Putamen (tissue), 1 donor: ENCODE results near the gene ACOX3.
"Not testable (repeated sequence)": the region's sequence is repeated elsewhere in the genome, so short reads cannot be mapped to it uniquely, and the experiment has no call there.

Source experiments
- DNase-seq: peaks from one replicate; pipeline ENCODE4 v3.0.0-alpha.2; 2016; ENCODE audit warnings: low spot score

ACOX3 gene

DNA sequence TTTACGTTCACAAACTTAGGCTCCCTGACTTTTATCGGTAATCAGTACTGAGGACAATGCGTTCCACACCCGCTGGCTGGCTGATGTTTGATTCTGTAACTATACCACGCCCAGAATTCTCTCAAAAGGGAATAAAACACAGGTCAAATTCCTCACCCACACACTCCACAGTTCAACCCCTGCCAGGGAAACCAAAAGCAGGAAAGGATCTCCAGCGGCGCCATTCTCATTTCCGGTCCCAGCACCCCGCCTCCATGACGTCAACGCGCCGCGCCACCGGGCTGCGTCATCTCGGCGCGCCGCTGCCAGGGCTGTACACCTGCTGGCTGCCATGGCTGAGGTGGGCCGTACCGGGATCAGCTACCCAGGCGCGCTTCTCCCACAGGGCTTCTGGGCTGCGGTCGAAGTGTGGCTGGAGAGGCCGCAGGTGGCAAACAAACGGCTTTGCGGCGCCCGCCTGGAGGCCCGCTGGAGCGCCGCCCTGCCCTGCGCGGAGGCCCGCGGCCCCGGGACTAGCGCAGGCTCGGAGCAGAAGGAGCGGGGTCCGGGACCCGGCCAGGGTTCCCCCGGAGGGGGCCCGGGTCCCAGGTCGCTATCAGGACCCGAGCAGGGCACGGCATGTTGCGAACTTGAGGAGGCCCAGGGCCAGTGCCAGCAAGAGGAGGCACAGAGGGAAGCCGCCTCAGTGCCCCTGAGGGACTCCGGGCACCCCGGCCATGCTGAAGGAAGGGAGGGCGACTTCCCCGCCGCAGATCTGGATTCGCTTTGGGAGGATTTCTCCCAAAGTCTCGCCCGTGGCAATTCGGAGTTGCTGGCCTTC is at the start of gene ACOX3, which contains the start of gene TRMT44:
Gene ACOX3 (minus strand): TSS at position 232 of the 820 bp plus-strand sequence. CDS start 24,202 bp downstream, outside the sequence.
Gene TRMT44 (plus strand): TSS at position 286 of the 820 bp plus-strand sequence. CDS start 46 bp downstream, at position 332.
- DNase-seq, result peak; percentile 88

DNA sequence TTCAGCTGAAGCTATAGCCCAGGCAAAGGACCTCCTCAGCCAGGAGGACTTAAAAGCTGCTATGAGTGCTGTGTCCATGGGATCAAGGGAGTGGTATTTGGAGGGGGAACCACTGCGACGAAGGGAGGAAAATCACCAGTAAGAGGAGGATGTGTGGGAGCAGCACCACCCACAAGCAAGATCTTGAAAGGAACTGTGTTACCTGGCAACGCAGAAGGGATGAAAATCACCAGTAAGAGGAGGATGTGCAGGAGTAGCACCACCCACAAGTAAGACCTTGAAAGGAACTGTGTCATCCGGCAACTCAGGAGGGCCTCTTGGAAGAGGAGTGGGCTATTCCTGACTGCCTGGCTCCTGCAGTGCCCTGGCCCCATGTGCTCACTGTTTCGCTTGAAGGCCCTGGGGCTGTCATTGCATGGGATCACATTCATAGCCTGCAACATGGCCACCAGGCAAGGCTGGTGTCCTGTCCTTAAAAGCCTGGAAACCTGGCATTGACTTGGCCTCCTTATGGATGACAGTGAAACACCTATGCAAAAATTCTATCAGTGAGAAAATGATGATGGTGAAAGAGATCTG is 48.4 kb upstream of the ACOX3 start:
- DNase-seq, result peak; percentile 71

DNA sequence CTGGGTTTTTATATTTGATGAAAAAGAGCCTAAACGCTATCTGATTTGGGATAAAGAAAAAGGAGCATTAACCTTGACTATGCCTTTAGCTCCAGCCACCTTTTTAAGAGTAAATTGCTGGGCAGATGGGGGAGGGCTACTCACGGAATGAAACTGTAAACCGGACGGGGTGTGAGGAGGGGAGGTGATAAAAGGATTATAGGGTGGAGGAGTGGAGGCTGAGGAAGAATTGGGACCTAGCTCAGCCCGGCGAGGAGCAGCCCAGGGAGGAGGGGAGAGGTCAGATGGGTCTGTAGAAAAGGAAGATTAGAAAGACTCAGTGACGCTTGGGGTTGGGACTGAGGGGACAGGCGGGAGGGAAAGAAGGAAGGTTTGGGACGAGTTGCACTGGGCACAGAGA is 46.1 kb upstream of the ACOX3 start:
- not testable (repeated sequence) for DNase-seq

DNA sequence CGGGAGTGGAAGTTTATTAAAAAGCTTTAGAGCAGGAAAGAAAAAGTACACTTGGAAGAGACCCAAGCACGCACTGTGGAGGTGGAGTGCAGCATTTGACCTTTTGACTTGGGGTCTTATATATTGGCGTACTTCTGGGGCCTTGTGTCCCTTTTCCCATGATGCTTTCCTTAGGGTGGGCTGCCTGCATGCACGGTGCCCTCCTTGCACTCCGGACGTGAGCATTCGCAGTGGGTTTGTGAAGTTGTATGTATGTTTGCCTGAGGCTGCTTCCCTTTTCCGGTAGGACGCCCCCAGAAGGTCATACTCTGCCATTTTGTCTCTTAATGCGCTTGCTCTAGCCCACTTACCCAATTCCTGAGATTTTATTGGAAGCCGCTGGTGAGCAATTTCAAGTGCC is 39.7 kb upstream of the ACOX3 start:
- no peak for DNase-seq

DNA sequence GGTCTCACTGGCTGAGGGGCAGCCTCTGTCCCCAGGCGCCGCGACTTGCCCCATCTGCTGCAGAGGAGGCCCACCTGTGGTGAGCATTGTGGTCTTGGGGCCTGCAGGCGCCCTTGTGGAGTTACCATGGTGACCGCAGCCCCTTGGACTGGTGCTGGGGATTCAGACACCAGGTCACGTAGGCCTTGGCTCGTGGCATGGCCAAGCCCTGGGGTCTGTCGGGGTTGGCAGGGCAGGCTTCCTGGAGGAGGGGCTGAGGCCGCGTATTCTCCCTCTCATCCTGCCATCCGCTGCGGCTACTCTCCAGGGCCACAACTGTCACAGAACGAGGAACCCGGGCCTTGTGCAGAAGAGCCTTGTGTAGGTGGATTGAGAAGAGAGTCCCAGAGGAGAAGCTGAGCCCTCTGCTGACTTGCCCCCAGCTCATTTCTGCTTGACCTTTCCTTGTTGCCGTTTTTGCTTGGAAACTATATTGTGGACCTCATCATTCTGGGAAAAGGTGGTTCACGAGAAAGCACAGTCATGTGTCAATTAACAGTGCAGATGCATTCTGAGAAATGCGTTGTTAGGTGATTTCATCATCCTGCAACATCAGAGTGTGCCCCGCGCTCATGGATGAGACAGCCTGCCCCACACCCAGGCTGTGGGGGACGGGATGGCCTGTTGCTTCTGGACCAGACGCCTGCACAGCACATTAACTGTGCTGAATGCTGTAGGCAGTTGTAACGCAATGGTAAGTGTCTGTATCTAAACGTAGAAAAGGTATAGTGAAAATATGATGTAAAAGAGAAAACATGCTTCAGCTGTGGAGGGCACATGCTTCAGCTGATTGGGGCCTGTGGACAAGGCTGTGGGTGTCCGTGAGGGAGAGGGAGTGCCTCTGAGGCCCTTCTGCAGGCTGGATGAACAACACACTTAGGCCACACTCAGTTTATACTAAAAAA is 38.5 kb upstream of the ACOX3 start:
- DNase-seq, result no peak

DNA sequence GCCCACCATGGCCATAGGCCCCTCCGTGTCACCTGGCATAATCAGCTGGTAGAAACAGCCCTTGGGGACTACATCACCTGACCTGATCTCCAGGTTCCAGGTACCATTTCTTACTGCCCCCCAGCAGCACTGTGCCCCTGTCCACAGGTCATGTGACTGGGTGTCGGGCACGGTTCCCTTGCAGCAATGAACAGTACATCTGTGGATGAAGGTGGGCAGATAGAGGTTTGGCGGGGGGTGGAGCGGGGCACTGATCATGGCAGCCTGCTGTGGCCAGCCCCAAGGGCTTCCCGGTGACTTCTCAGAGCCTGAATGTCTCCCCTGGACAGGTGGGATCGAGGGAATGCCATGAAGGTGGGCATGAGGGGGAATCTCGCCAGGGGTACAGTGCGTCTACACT is 37.8 kb upstream of the ACOX3 start:
- no peak for DNase-seq

DNA sequence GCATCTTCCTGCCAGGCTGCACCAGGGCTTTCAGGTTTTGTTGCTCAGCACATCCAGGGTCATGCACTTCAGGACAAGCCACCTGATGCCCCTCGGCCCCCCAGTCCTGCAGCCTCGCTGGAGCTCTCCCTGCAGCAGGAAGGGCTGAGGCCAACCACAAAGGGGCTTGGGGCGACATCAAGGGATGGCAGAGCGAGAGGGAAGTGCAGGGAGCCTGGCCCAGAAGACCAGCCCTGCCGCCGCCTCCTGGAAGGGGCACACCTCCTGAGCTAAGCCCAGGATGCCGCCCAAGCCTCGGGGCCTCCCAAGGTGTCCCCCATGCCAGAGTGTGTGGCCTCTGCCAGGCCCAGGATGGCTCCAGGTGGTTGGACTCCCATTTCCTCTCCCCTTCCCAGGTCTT is 37.2 kb upstream of the ACOX3 start:
- DNase-seq, result no peak

DNA sequence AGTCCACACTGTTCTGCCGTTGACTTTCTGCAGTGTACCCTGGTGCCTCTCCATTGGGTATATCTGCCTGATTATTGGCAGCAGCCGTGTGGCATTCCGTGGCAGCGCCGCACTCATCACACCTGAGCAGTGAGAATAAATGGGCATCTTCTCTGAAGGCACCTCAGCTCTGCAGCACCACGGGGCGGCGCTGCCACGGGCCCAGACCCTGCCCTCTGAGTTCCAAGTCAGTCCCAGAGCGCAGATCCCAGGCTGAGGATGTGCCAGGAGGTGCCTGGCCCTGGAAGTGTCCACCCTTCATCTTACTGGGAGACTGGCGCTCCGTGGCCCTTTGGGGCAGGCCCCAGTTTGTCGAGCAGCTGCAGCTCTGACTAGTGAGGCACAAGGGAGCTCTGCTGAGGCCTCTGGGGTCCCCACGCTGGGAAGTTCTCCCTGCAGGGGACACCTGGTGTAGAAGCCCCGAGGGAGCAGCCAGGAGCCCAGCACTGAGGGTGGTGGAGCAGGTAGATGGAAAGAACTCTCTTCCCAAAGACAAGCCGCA is 36.6 kb upstream of the ACOX3 start:
- DNase-seq, result no peak

DNA sequence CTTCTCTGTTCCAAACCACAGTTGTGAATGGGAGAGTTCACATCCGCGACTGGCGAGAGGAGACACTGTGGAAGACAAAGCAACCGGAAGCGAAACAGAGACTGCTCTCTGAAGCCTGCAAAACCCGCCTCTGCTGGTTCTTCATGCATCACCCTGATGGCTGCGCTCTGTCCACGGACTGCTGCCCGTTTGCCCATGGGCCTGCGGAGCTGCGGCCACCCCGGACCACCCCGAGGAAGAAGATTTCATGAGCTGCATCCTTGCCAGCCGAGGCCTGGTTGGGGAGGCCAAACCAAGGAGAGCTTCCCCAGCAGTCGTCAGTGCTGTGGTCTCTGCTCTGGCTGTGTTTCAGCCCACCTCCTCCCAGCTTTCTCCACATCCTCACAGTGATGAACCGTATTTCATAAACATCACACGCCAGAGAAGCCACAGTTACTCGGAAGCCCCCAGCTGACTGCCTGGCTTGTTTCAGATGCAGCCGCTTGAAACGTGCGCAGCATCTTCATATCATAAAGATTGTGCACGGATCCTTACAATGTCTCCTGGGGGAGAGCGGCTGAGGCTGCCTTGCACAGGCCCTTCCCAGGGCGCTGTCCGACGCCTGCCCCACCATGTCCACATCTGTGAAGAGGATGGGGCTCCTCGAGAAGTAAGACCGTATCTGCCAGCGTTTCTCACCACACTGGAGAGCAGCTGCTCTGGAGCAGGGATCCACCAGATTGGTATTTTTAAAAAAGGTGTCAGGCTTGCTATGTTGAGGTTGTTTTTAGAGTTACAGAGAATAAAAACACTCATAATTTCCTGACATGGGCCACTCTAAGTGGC is 35.4 kb upstream of the ACOX3 start:
- DNase-seq, result no peak

DNA sequence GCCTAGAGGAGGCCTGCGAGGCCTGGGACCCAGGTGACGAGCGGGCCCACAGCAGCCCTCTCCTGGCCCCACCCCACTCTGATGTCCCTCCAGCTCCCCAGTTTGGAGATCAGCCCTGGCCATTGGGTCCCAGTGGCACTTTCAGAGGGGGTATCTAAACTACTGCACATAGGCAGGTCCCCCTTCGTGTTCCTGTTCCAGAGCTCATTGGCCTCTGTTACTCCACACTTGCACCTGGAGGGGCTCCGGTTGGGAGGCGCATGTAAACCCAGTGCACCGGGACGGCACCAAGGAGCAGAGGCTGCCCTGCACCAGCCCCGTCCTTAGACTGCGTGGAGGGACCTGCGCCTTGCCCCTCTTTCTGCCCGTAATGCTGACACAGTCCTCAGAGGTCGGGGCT is 34.3 kb upstream of the ACOX3 start:
- DNase-seq, result no peak

DNA sequence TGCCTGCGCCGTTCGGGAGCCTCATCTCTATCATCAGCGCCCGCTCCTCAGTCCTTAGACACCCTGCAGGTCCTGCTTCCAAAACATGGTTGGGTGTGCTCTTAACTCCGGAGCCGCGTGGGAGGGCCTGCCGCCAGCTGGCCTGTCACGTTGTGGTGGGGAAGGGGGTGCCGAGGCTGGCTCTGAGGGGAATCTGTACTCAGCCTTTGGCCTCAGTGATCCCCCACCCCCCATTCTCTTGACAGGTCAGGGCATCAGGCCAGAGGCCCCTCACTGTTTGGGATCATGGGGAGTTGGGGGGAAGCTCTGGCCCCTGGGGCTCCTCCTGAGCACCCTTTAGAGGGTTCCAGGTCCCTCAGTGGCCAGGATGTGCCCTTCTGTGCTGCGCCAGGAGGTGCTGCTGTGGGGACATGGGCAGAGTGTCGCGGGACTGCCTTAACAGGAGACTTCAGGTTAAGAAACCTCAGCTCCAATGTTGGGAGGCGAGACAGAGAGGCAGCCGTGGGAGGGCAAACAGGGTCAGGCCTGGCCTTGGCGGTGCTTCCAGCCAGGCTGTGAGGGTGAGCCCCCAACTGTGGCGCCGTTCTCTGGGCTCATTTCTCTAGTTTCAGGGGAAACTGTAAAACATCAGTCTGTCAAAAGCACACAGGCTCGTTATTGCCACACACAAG is 33.5 kb upstream of the ACOX3 start:
- no peak for DNase-seq

DNA sequence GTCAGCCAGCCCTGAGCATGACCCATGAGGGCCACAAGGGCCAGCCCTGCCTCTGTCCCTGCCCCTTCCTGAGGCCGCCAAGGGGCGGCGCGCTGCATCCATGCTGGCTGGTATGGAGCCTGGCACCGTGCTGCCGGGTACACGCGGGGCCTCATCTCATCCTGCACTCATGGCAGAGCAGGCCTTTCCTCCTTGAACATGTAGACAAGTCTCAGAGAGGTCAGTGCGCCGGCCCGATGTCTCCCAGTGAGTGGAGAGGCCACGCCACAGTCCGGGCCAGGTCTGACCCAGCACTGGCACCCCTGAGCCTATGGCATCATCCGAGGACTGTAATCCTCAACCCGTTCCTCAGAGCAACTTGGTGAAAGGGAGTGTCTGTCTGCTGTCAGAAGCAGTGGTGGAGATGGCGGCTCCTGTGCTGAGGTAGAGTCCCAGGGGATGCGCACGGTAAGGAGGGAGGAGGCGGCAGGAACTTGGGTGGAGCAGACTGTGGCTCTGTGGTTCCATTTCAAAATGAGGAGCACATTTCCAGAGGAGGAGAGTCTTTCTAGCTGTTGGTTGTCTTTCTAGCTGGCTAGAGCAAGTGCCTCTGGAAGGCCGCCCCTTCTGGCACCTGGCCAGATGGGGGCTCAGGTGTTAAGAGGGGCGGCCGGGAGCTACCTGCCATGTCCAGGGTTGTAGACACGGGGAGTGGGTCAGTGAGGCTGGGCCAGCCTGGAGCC is 32.8 kb upstream of the ACOX3 start:
- no peak for DNase-seq

DNA sequence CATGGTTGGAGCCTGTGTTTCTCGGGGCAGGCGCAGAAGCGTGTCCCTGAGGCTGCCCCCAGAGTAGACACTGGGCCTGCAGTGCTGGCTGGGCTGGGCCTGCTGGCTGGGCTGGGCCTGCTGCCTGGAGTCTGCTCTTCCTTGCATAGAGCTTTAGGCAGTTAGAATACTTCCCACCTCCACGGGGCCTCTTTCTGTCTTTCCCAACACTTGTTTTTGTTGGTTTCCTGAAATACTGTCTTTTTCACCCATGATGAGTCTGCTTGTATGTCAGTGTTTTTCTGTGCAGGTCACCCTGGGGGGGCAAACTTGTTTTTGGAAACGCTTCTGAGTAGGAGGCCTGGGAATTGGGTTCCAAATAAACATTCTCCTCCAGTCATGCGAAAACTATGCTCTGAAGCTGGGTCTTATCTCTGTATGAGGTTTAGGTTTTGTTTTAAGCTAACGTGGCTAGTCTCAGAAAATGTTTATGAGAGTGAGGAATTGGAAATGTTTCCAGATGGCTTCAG is 32.2 kb upstream of the ACOX3 start:
- no peak for DNase-seq

DNA sequence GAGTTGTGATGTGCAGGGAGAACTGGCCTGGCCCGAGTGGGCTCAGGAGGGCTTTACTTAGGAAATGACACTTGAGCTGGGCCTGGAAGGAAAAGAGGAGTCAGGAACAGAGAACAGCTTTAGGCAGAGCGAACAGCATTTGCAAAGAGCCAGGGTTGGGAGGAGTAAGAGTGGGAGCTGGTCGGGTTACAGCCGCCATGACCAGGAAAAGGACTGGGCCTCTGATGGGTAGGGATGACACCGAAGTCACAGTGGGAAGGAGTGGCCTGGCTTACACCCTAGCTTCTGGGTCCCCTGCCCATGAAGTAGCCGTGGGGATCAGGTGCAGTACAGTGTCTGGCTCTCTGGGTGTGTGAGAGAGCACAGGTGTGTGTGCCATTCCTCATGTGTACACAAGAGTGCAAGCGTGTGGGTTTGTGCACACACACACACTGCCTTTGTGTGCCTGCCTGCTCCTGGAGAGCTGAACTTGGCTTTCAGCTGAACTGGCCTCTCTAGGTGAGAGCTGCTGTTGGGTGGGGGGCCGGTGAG is 31.7 kb upstream of the ACOX3 start:
- DNase-seq, result no peak

DNA sequence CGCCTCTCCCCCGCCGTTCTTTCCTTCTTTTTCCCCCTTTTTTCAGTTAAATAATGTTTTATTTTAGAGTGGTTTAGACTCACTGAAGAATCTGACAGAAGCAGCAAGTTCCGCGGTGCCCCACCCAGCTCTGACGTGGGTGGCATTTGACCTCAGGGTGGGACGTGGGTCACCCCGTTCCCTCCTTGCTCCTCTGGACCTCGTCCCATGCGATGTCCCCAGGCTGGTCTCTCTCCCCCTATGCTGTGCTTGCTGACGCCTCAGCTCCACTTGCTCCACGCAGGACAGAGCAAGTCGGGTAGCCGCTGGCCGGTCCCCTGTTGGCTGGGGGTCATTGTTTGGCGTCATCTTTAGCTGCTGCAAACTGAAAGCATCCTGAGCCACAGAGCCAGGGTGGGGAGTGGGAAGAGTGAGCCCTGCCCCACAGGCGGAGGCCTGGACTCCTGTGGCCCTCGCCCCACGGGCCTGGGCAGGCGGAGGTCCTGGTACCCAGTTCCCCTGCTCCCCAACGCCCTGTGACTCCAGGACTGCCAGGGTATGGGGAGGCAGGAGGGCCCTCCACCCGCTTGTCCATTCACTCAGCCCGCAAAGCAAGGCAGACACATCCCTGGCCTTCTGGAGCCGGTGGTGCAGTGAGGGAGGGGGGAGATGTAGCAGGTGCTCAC is 30.8 kb upstream of the ACOX3 start:
- DNase-seq, result no peak

DNA sequence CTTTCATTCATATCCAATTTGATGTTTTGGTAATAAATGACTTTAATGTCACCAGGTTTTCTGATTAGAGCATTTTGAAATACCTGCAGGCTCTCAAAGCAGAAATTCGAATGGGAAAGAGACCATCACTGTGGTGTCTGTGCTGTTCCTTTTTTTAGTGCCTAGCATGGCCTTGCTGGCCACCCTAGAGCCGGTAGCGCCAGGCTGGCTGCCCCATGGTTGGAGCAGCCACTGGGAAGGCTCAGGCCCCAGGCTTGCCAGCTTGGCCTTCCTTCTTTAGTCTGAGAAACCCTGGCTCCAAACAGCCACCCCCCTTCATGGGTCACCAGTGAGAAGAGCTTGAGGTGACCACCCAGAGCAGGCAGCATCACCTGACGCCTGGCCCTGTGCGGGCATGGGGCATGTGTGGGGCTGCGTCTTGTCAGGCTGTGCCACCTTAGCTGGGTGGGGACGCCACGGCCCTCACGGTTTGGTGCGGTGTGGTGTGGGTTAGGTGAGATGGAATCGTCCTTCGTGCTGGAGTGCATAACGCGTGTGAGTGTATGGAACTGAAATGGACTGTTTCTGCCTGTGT is 30.0 kb upstream of the ACOX3 start:
- DNase-seq, result no peak

DNA sequence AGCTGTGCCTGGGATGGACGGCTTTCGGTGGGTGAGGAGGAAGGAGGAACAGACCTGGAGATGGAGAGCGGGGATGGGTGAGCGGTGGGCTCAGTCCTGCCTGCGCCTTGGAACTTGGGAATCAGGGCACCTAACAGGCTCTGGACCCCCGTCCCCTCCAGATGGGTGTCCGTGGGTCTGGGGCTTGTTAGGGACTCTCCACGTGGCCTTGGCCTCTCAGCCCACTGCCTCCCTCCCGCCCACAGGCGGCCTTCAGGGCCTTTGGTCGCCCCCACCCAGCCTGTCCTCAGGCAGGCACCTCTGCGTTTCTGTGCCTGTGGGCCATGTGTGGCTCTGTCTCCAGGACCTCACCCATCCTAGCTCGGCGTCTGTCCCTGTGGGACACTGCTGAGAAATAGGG is 29.0 kb upstream of the ACOX3 start:
- DNase-seq, result no peak

DNA sequence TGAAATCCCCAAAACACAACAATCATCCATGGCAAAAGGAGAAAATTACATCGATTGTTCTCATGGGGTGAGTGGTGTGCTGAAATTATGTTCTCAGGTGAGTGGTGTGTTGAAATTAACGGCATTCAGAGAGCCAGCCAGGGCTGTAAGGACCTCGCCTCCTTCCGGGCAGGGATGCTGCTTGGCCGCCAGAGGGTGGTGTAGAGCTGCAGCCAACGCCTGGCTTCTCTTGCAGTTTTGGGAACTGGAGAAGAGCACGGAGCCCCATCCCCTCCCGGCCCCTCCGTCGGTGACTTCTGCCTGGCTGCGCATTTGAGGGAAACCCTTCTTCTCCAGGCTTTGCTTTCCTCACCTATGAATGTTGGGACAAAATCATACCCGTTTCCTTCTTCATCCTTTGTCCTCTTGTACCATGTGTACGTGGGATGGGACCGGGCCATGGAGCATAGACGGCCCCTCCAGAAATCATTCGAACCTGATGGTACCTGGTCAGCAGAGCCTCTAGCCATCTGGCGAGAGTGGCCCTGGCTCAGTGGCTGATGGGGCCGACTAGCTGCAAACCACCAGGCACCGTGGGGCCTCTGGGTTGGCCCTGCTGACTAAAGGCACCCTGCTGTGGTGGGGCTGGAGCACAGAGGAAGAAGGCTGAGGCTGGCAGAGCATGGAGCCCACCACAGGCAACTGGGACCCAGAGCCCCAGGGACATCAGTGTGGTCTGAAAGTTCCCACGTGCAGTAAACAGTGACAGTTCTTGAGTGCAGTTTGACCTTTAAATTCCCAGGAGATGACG is 28.4 kb upstream of the ACOX3 start:
- DNase-seq, result peak; percentile 33
